Activated T-cell treated with anti-CD3 and anti-CD28 coated beads for 48 hours (primary cell): Measurements from ENCODE around the gene SYNE3.
A peak's percentile ranks its signal among the peaks of the same experiment; 100 is the strongest.

ENCODE experiments used
- DNase-seq: peaks from one replicate; pipeline ENCODE4 v3.0.0-alpha.2; 2020; ENCODE audit warnings: low read depth

Gene SYNE3

DNA sequence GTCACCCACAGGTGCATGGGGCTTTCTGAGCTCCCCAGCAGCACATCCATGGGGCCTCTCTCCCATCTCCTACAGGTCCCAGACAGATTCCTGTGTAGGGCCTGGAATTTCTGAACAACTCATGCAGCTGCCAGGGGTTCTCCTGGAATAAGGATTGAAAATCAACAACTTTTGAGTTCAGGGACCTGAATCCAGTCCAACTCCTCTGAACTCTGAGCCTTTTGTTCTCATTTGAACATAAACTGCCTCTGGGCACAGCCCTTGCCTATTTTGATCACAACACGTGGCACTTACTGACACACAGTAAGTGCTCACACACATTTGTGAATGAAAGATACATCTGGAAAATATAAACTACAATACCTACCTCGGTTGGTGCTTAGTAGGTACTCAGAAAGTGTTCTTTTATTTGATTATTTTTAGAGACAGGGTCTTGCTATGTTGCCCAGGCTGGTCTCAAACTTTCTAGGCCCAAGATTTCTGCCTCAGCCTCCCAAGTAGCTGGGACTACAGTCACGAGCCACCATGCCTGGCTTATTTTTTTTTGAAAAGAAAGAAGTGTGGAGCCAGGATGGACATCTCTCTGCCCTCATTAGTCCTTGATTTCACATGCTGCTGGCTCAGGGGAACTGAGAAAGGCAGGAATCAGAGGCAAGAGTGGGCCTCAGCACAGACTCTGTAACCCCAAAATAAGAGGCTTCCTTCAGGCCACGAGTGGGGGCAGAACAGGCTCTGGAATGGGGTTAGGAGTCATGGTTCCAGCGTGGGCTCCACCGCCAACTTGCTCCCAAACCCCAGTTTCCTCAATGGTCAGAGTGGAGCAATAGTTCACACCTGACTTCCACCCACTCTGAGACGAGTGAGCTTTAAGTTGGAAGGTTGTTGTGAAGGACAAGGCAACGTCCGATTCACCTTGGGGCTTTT, 27.0 kb downstream of the SYNE3 start:
- no peak for DNase-seq

DNA sequence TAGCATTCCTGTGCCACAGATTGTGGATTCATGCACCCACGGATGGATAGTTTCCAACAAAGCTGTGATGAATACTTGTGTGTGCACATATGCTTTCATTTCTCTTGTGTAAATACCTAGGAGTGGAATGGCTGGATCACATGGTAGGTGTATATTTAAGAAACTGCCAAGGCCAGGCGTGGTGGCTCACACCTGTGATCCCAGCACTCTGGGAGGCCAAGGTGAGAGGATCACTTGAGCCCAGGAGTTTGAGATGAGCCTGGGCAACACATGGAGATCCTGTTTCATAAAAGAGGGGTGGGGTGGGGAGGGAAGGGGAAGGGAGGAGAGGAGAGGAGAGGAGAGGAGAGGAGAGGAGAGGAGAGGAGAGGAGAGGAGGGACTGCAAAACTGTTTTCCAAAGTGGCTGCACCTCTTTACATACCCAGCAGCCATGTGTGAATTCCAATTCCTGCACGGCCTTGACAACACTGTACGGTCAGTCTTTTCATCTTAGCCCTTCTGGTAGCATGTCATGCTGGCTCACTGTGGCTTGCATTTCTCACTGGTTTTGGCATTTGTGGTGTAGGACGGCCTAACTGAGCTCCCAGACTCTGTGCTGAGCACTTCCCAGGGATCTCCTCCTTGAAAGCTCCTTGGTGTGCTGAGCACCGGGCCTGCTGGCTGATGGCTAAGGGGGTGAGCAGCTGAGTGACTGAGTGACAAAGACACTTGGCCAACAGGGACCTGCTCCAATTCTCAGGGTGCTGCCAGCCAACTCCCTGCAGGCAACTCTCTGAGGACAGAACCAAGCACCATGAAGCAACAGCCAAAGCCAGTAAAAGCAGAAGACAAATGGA, 27.9 kb downstream of the SYNE3 start:
- no peak for DNase-seq

DNA sequence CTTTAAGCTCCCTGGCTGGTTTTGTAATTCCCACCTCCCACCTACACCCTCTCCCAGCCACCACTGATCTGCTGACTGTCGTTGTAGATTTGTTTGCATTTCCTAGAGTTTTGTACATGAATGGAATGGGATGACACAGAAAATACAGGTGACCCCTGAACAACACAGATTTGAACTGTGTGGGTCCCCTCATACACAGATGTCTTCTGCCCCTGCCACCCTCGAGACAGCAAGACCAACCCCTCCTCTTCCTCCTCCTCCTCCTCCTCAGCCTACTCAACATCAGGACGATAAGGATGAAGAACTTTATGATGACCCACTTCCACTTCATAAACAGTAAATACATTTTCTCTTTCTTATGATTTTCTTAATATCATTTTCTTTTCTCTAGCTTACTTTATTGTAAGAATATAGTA, 28.8 kb downstream of the SYNE3 start:
- no peak for DNase-seq

DNA sequence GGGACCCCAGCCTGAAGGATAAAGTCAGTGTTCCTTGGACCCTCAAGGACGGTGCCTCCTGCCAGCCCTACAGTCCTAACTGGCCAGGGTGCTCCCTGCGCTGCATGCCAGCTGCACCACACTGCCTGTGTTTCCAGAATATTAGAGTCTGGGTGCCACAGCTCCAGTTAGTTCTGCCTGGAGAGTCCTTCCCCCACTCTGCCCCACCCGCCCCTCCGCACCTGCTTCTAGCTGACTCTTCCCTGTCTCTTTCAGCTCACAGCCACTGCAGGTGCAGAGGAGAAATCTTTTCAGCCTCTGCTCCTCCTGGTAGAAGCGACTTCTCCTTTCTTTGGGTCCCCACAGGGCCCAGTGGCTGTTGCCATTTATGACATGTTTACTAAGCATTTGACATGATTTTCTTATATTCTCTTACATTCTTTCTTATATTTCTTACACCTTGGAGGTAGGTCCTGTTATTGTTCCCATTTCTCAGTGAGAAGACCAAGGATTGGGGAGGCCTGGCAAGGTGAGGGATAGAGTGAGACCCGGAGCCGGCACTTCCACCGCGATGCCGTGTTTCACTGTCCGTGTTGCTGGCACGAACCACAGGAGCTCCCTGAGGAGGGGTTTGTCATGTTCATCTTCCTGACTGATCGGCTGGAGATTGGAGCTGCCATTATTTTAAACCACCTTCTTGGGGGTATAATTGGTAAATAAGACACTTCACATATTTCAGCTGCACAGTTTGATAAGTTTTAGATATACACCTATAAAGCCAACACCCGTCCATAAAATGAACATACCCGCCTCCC, 29.4 kb downstream of the SYNE3 start:
- DNase-seq: no peak

DNA sequence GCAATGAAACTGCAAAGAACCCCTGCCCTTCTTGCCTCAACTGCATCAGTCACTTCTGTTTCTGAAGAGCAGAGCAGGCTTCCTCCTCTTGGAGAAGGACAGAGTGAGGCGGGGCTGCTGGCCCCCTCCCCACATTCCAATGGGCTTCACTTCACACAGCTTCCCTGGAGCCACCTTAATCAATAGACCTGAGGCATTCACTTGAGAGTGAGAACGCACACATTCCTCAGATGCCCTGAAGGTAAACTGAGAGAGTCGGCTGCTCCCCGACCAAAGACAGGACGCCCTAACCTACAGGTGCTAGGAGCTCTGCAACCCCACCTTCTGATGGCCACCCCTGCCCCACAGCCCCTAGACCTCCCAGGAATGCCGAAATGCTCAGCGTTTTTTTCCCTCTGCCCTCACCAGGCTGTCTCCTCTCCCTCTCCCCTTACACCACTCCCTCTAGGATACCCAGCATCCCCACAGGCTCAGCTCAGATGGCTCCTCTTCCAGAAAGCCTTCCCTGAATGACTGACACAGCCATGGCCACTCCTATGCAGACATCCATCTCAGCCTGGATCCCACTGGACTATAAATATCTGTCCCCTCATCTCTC, 31.1 kb downstream of the SYNE3 start:
- no peak for DNase-seq

DNA sequence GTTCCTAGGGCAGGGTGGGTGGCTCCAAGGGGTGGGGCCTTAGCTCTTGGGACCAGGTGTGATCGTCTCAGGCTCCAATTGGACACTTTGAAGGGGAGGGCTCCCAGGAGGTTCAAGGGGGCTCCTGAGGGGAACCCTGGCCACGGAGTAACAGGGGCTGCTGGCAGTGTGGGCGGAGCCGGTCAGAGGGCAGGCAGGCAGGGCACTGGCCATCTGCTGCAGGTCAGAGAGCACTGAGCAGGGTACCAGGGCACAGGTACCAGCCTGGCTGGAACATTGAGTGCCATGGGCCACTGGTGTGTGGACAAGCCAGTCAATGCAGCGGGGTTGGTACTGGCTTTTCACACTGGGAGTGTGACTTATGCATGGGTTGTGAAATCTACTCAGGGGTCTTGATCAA, 32.2 kb downstream of the SYNE3 start:
- DNase-seq: no peak

DNA sequence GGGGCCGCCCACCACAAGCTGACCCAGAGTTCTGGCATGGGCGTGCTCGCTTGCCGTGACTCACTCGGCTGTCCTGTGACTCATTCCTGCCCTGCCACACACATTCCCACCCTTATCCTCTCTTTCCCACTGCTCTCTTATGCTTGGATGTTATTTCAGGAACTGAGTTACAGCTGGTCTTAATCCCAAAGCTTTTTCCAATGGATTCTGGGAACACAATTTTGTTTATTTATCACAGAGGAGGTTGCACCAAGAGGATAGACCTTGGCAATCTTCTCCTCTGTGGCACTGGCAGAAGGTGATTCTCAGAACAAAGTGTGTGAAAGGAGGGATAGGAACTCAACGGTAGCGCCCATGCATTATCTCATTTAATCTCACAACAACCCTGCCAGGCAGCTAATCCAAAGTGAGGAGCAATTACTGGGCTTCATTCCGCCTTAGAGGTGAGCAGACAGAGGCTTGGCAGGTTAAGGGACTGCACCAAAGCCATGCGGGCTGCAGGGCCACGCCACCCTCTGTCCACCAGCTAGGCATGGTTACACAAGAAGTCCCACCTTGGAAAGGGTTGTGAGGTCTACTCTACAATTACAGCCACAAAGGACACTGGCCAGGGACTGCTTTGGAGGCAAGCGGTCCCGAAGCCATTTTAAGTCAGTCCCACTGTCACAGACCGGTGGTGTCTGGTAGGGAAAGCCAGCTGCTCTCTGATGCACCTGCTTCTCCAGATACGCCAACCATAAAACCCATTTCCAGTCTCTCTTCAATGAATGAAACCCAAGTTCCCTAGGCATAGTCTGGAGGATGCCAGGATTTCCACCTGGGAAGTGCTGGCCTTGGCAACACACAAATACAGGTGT, 32.9 kb downstream of the SYNE3 start:
- no peak for DNase-seq

DNA sequence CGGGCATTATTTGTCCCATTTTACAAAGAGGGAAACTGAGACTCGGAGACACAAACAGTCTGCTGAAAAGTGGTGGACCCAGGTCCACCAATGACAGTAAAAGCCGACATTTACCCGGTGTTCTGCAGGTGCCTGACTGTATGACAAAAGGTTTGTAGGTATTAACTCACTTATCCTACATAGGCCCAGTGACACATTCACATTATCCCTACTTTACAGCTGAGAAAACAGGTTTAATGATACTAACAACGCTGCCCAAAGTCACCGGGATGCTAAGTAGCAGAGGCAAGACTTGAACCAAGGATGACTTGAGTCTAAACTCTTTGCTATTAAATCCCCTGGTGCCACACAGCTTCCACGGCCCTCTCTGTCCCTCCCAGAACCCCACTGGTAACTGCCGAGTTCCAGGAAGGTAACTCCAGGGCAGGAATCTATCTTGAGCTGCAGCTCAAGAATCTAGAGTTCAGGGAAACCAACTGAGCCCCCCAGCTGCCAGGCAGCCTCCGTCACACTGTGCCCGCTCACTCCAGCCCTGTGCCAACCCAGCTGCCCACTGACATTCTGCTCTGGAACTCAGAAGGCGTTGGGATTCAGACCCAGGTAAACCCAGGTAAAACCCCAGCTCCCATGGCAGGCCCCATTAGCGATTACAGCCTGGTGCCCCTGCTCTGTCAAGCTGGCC, 33.7 kb downstream of the SYNE3 start:
- DNase-seq: no peak

DNA sequence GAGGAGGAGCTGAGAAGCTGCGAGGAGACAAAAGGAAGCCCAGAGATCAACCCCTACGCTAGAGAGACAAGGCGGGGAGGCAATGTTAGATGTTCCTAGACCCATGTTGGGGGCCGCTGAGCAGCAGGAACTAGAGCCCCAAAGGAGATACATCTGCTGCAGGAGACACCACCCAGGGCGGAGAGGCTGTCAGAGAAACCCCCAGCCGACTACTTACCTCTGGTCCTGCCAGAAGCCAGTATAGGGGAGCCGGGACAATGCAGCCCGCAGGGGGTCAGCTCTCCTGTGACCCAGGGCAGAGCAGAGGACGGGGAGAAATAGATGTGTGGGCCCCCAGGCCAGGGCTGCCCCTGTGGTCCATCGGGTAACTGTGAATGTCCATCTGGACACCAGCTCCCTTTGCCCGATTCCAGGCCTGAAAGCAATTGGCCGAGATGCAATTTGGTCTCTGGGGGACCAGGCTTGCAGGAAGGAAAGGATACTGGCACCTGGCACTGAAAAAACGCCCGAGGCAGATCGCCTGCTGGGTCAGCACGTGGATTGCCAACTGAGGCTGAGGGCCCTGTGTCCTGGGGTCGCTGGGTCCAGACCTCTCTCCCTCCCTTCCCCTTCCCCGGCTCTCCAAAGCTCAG, 34.9 kb downstream of the SYNE3 start:
- no peak for DNase-seq

DNA sequence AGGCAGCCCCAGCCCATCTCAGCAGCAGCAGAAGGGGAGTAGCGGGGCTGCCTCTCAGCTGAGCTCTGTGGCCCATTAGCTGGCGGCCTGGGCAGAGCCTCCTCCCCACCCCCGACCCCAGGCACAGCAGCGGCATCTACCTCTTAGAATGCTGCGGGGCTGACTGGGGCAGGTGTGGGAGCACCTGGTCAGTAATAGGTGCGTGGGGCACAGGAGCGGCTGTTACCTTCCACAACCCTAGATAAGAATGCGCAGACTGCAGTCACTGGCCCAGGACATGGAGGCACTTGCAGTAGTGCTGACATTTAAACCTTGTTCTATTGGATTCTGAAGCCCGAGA, 35.6 kb downstream of the SYNE3 start:
- DNase-seq: no peak

DNA sequence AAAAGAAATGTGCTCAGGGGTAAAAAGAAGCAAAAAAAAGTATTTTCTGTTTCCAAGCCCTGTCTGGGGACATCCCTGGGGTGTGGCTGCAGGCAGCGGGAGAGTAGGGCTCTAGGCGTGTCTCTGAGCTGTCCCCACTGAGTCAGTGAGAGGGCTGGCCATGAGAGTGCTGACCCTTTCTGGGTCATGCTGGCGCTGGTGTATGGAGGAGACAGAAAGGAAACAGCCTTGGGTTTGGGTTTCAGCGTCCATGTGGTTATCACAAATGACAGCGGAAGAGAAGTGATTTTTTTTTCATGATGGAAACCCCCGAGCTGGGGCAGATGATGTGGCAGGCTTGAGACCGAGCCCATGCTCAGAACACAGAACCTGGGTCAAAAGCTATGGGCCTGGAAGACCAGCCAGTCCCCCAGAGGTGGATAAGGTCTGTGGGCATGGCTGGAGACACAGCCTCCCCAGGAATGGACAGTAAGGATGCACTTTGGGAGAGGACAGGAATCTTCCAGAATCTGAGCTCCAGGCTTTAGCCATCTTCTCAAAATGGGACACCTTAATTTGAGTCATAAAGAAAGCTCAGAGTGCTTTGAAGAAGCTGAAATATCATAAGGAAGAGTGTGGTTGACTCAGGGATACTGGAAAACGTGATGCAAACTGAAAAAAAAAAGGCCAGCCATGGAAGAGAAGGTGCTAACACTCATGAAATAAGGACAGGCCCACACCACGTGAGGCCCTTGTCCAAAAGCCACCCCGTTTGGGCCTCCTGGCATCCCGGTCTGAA, 36.2 kb downstream of the SYNE3 start:
- DNase-seq: peak; percentile 28

DNA sequence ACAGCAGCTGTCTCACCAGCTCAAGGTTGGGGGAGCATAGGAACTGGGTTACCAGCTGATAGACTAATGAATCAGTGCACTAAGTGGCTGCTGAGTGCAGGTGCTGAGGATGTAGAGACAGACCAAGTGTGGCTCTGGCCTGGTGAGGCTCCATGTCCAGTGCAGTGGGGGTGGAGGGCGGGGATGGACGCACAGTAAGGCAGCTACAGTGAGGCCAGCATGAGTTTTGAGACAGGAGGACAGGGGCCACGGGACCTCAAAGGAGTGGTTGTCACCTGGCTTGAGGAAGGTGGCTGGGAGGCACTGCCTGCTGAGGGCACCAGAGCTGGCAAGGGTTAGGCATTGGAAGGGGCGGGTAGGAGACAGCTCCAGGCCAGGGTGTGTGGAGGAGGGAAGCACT, 37.0 kb downstream of the SYNE3 start:
- DNase-seq: no peak

DNA sequence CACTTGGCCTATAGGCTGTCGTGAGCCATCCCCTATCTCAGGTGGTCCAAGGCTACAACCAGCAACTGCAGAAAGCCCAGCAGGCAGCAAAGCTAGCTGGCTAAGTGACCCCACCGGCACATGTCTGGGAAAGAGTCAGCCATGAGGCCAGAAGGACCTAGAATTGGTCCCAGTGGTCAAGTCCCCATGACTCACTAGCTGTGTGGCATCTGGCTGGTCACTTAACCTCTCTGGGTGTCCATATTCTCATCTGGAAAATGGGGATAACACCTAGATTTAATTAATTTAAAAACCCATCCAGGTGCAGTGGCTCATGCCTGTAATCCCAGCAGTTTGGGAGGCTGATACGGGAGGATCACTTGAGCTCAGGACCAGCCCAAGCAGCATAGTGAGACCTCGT, 37.6 kb downstream of the SYNE3 start:
- no peak for DNase-seq

DNA sequence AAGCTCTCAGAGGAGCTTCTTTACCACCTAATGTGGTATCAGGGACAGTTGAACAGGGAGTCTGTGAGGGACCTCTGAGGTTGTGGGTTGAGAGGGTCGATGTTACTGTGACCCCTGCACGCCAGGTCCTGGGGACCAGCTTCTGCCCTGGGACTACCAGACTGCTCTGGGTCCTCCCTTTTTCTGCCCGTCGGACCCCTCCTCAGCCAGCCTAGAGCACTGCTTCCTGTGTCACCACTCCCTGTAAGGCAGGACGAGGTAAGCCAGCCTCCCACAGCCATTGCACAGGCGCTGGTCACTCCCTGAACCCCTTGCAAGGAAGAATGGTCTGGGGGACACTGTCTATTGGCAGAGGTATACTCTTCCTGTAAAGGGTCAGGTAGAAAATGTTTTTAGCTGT, 38.1 kb downstream of the SYNE3 start:
- DNase-seq: no peak

DNA sequence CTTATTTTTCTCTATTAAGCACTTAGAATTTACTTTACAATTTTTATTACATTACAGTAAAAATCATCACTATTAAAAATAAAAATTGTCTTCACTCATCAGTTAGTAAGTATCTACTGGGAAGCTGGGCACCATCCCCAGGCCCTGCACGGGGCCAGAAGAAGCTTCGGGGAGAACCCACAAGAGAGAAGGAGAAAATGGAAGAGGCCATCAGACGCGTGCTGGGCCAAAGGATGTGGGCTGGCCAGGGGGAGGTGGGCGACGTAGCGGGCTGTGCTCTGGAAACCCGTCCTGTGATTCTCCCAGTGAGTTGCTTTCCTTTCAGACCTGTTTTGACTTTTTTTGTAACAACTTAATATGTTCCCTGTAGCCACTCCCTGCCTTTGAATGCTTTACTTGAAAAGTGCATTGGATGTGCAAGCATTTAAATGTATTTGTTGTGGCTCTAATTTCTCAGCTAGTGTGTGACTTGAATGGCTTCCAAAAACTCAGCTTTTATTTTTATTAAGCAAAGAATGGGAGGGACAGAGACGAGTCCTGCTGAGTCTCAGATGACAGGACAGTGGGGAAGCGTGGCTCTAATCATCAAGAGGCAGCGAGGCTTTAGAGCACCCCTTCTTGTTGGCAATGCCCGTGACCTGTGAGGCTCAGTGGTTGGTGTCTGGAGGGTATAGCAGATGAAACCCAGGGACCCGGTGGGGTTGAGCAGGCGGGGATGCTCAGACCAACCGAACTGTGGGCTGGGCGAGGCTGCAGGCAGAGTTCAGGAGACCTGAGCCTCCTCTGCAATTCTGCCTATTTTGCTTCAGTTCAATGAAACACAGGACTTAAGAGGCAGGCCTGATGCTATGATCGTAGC, 38.8 kb downstream of the SYNE3 start:
- no peak for DNase-seq

DNA sequence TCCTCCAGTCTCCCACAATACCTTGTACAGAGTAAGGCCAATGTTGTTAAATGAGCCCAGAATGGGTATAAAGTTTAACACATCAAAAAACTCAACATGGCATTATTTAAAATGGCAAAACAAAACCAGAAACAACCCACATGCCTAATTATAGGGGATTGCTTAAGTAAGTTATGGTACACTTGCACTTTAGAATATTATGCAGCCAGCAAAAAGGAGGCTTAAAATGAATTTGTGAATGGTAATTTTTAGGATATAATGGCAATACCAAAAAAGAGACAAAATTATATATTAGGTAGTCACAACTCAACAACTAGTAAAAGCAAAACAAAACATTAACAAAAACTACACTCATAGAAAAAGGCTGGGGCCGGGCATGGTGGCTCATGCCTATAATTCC, 39.7 kb downstream of the SYNE3 start:
- DNase-seq: no peak

DNA sequence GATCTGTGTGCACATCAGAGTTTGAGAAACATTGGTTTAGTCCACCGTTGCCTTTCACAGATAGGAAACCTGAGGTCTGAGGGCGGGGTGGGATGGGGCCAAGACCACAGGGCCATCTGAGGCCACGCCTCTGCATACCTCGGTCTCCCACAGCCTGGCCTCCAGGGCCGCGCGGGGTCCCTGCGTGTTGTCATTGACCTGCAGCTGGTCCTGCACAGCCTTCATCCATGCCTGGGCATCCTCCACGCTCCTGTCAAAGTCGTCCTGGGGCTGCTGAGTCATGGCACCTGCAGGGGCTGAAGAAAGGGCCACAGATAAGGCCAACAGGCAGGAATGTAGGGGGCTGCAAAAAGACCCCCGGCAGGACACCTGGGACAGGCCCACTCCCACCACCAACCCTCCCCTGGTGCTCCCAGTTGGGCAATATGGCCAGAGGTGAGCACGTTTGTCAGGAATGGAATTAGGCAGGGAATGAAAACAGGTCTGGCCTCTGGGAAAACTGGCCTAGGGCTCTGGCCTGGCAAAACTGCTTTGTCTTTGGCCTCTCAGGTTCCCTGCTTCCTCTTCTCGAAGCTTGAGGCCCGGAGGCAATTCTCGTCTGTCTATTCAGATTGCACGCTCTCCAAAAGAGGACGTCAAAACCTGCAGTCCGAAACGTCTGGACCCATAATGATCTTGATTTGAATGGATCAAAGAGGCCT, 40.8 kb downstream of the SYNE3 start:
- DNase-seq: no peak

DNA sequence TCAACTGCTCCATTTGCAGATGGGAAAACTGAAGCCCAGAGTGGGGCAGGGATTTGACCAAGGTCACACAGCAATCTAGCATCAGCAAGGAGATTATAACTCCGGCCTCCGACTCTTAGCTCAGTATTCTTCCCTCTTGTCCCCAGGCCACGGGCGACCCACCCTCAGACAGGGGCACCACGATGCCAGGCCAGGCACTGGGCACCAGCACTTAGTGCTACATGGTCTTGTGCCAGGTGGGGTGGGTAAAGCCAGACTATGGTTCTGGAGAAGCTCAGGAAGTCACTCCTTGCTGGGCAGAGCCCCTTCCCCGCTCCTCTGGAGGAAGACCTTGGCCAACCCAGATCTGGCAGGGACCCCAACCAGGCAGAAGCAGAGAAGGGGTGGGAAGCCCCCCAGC, 41.5 kb downstream of the SYNE3 start:
- DNase-seq: no peak
